Progenitor cell of endocrine pancreas (in vitro differentiated cells): ENCODE data around the gene ZFP1. TPM values are rescaled to one million over a fixed set of nuclear protein-coding genes. Genes with fewer than 3 reads are reported as not detected.

Experiments used
- DNase-seq: peaks from one replicate; pipeline ENCODE4 v3.0.0; 2021; ENCODE audit warnings: low spot score; ENCODE audit not compliant: unreplicated experiment
- H3K27ac Mint-ChIP-seq: 2 replicates; pipeline ENCODE4 v1.8.0; 2021; ENCODE audit warnings: mild to moderate bottlenecking, moderate library complexity, mixed read lengths
- H3K27me3 Mint-ChIP-seq: 2 replicates; pipeline ENCODE4 v1.8.0; 2021; ENCODE audit warnings: mixed read lengths
- H3K36me3 Mint-ChIP-seq: 2 replicates; pipeline ENCODE4 v1.8.0; 2022; ENCODE audit warnings: mixed read lengths; ENCODE audit not compliant: insufficient read depth
- H3K4me1 Mint-ChIP-seq: 2 replicates; pipeline ENCODE4 v1.8.0; 2021; ENCODE audit warnings: low read depth, mixed read lengths
- H3K4me3 Mint-ChIP-seq: 2 replicates; pipeline ENCODE4 v1.8.0; 2021; ENCODE audit warnings: low read depth, mild to moderate bottlenecking, moderate library complexity, mixed read lengths
- H3K9me3 Mint-ChIP-seq: 2 replicates; pipeline ENCODE4 v1.8.0; 2021; ENCODE audit warnings: low read depth, mixed read lengths
- total RNA-seq: library from RNA; stranded (reverse); gene quantifications from 2 replicates; pipeline ENCODE4 v1.2.1, GENCODE V29; 2021
- TF ChIP-seq, protein P1 (sequence below): fragments of 200-600 bp; sonication (generic); IDR thresholded peaks from one replicate; pipeline ENCODE4 v1.5.0; 2021; ENCODE audit warnings: antibody characterized with exemption, mild to moderate bottlenecking; ENCODE audit not compliant: unreplicated experiment

Gene ZFP1
- total RNA-seq, 1 donor from 2014 or later: 17.5 TPM

DNA sequence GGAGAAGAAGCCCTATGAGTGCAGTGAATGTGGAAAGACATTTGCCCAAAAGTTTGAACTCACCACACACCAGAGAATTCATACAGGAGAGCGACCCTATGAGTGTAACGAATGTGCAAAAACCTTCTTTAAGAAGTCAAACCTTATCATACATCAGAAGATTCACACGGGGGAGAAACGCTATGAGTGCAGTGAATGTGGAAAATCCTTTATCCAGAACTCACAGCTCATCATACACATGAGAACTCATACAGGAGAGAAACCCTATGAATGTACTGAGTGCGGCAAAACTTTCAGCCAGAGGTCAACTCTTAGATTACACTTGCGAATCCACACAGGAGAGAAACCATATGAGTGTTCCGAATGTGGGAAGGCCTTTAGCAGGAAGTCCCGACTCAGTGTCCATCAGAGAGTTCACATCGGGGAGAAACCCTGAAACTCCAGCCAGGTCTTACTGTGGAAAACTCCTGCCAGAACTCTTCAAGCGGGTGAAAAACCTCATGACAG is 21.6 kb downstream of the ZFP1 start:
- Mint-ChIP-seq H3K36me3 (peaks cover 90% of the 10 kb centered on the region), H3K9me3 (peaks cover 56% of the 10 kb centered on the region), H3K27me3 (no peaks in the 10 kb centered on the region), H3K4me1 (no peaks in the 10 kb centered on the region), H3K4me3 (no peak overlapping the region), H3K27ac (no peak overlapping the region)
- no peak for DNase-seq
- TF ChIP-seq, protein P1, sequence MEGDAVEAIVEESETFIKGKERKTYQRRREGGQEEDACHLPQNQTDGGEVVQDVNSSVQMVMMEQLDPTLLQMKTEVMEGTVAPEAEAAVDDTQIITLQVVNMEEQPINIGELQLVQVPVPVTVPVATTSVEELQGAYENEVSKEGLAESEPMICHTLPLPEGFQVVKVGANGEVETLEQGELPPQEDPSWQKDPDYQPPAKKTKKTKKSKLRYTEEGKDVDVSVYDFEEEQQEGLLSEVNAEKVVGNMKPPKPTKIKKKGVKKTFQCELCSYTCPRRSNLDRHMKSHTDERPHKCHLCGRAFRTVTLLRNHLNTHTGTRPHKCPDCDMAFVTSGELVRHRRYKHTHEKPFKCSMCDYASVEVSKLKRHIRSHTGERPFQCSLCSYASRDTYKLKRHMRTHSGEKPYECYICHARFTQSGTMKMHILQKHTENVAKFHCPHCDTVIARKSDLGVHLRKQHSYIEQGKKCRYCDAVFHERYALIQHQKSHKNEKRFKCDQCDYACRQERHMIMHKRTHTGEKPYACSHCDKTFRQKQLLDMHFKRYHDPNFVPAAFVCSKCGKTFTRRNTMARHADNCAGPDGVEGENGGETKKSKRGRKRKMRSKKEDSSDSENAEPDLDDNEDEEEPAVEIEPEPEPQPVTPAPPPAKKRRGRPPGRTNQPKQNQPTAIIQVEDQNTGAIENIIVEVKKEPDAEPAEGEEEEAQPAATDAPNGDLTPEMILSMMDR: no peak

DNA sequence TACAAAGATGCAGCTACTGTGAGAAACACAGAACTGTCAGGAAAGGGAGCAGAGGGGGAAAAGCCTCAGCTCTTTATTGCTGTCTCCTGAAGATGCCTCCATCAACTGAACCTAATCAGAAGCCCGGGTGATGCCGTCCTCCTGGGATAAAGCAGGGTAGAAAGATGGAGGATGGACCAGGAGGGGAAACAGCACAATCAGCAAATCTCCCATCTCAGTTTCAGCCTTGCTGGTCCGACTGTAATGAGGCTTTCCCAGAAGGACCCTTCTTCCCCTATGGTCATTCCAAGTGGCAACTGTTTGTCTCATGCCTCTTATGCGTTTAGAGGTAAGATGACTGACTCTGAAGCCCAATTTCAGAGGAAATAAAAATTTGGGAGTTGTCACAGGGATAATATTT is 24.3 kb downstream of the ZFP1 start:
- DNase-seq: no peak
- Mint-ChIP-seq H3K4me3 (no peak overlapping the region), H3K4me1 (no peaks in the 10 kb centered on the region), H3K9me3 (peaks cover 62% of the 10 kb centered on the region), H3K27me3 (no peaks in the 10 kb centered on the region), H3K27ac (no peak overlapping the region), H3K36me3 (peaks cover 68% of the 10 kb centered on the region)
- TF ChIP-seq, protein P1: no peak

DNA sequence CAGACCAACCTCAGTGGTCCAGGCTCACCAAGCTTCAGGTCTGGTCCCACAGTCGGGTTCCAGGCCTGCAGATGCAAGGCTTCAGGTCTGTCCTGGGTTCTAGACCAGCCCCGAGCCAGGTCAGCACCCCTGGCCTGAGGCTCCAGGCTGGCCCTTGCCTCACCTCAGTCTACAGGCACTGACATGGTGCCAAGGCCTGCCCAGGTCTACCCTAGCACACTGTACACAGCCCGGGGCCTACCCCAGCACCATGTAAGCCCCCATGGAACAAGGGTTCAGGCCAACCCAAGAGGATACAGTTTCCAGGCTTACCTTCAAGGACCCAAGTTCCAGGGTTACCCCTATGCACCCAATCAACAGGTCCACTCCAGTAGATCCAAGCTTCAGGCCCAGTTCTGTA is 26.8 kb downstream of the ZFP1 start:
- no peak overlapping the region for H3K4me3 Mint-ChIP-seq
- peaks cover 55% of the 10 kb centered on the region for H3K9me3 Mint-ChIP-seq
- H3K27ac Mint-ChIP-seq: no peak overlapping the region
- H3K36me3 Mint-ChIP-seq: peaks cover 44% of the 10 kb centered on the region
- TF ChIP-seq, protein P1: no peak
- H3K4me1 Mint-ChIP-seq: no peaks in the 10 kb centered on the region
- no peaks in the 10 kb centered on the region for H3K27me3 Mint-ChIP-seq
- DNase-seq: no peak

DNA sequence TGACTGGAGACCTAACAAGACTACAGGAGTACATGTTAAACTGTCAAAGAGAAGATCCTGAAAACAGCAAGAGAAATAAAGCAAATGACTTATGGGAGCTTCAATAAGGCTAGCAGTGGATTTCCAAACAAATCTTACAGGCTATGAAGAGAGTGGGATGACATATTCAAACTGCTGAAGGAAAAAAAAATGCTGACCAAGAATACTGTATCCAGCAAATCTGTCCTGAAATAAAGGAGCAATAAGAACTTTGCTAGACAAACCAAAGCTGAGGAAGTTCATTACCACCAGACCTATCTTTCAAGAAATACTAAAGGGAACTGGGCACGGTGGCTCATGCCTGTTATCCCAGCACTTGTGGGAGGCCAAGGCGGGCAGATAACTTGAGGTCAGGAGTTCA is 28.6 kb downstream of the ZFP1 start:
- Mint-ChIP-seq H3K9me3 (peaks cover 46% of the 10 kb centered on the region), H3K27ac (no peak overlapping the region), H3K27me3 (no peaks in the 10 kb centered on the region), H3K36me3 (peaks cover 26% of the 10 kb centered on the region), H3K4me1 (no peaks in the 10 kb centered on the region), H3K4me3 (no peak overlapping the region)
- no peak for DNase-seq
- TF ChIP-seq, protein P1: no peak

DNA sequence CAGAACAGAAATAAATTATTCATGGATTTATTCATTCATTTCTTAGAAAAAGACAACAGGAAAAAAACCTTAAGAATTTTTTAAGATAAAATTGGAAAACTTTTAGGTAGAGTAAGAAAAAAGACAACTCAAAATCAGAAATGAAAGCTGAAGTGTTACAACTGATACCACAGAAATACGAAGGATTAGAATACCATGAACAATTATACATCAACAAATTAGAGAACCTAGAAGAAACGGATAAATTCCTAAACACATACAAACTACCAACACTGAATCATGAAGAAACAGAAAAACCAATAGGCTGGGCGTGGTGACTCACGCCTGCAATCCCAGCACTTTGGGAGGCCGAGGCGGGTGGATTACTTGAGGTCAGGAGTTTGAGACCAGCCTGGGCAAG is 30.9 kb downstream of the ZFP1 start:
- Mint-ChIP-seq H3K4me1 (no peaks in the 10 kb centered on the region), H3K27me3 (no peaks in the 10 kb centered on the region), H3K4me3 (no peak overlapping the region), H3K9me3 (peaks cover 29% of the 10 kb centered on the region), H3K27ac (no peak overlapping the region), H3K36me3 (peaks cover 7% of the 10 kb centered on the region)
- no peak for DNase-seq
- TF ChIP-seq, protein P1: no peak
